Esophagus muscularis mucosa (tissue), 4 donors: ENCODE measurements around the gene CBR3. TPM values are rescaled to one million over a fixed set of nuclear protein-coding genes. Genes with fewer than 3 reads are reported as not detected.

Experiments
- DNase-seq: peaks from one replicate; pipeline ENCODE4 v3.0.0-alpha.2; 2017; ENCODE audit errors: extremely low spot score
- H3K27ac ChIP-seq, 4 donors: fragments of 200-600 bp; sonication (generic); replicated peaks in 1 of 4; 1 replicate in 3 of 4; 2 replicates in 1 of 4; pipeline ENCODE4 v1.5.1; 2016 to 2019; ENCODE audit warnings: mild to moderate bottlenecking in 1 of 4
- H3K27me3 ChIP-seq, 4 donors: fragments of 200-600 bp; sonication (generic); one replicate each; pipeline versions ENCODE4 v1.5.1 to v1.6.0; 2016 to 2019
- H3K36me3 ChIP-seq, 4 donors: fragments of 200-600 bp; sonication (generic); one replicate each; pipeline ENCODE4 v1.5.1; 2016 to 2019
- H3K4me1 ChIP-seq, 4 donors: fragments of 200-600 bp; sonication (generic); one replicate each; pipeline ENCODE4 v1.5.1; 2016 to 2019
- H3K4me3 ChIP-seq, 4 donors: fragments of 200-600 bp; sonication (generic); 1 replicate in 2 of 4; 2 replicates in 2 of 4; pipeline ENCODE4 v1.5.1; 2016 to 2019; ENCODE audit warnings: mild to moderate bottlenecking in 4 of 4, moderate library complexity in 1 of 4
- H3K9me3 ChIP-seq, 4 donors: fragments of 200-600 bp; sonication (generic); 1 replicate in 3 of 4; 2 replicates in 1 of 4; pipeline ENCODE4 v1.5.1; 2016 to 2019
- CTCF ChIP-seq, 3 experiments: fragments of 200-600 bp in 2 of 3; fragments of 450-650 bp in 1 of 3; sonication (generic) in 2 of 3; IDR thresholded peaks; one replicate each; pipeline ENCODE4 v1.5.1; 2017 to 2019; ENCODE audit warnings: antibody characterized with exemption in 3 of 3, mild to moderate bottlenecking in 2 of 3, moderate library complexity in 1 of 3
- EP300 ChIP-seq: sonication (generic); formaldehyde crosslinking; IDR thresholded peaks from one replicate; pipeline ENCODE4 v1.6.1; 2017; ENCODE audit warnings: antibody characterized with exemption
- POLR2A ChIP-seq: fragments of 450-650 bp; IDR thresholded peaks from one replicate; pipeline ENCODE4 v1.6.1; 2017; ENCODE audit warnings: antibody characterized with exemption, moderate library complexity, mild to moderate bottlenecking, low read depth
- POLR2AphosphoS5 ChIP-seq, 2 donors: sonication (generic); formaldehyde crosslinking; IDR thresholded peaks; one replicate each; pipeline ENCODE4 v1.6.1; 2017; ENCODE audit warnings: antibody characterized with exemption in 2 of 2
- WGBS: methylation state at CpG from one replicate; pipeline ENCODE4 v1.1.5; 2018; 5-methylcytosine and 5-hydroxymethylcytosine counted together
- intact Hi-C: fragments of 100-400 bp; cut with DNase I; formaldehyde crosslinking; loops from one replicate; pipeline ENCODE4 v1.15.1; 2023
- total RNA-seq, 4 donors: library from RNA; depleted of rRNA; stranded (reverse); fragments of >200 nt; gene quantifications; one replicate each; pipeline versions ENCODE4 v1.1.0 to v1.2.1, GENCODE V29; 2016

Gene CBR3
- total RNA-seq, 4 donors from 2014 or later, result 11.4 to 18.5 (median 14.0) TPM

GRCh38 chr21:36159356-36159921 is 24.6 kb downstream of the CBR3 start:
- Histone ChIP-seq H3K27ac (no peak overlapping the region), H3K9me3 (no peaks in the 10 kb centered on the region), H3K36me3 (no peaks in the 10 kb centered on the region), H3K4me3 (no peak overlapping the region), H3K27me3 (no peaks in the 10 kb centered on the region), H3K4me1 (peaks cover 11 to 22% (median 20%) of the 10 kb centered on the region in 4 donors)
- TF ChIP-seq POLR2AphosphoS5 (IDR thresholded peaks at IDR 0.05) (no peak), POLR2A (no peak), CTCF (IDR thresholded peaks at IDR 0.05) (no peak), EP300 (no peak)
- no peak for DNase-seq
- intact Hi-C loops, result loop anchor here (5.0 kb wide), 1 partner anchor 163 kb away; the partner anchor contains the start of gene MORC3
- 77% methylated on average over 13 of the region's 13 CpGs for WGBS

GRCh38 chr21:36160850-36161178 is 25.9 kb downstream of the CBR3 start:
- H3K36me3 ChIP-seq, result peaks cover 0 to 6% (median 3%) of the 10 kb centered on the region in 4 donors
- no peak for DNase-seq
- no peaks in the 10 kb centered on the region for H3K9me3 ChIP-seq
- no peak overlapping the region for H3K27ac ChIP-seq
- TF ChIP-seq POLR2A, result no peak
- TF ChIP-seq EP300, result no peak
- TF ChIP-seq POLR2AphosphoS5 (IDR thresholded peaks at IDR 0.05), result no peak
- TF ChIP-seq CTCF (IDR thresholded peaks at IDR 0.05), result no peak
- no peak overlapping the region for H3K4me3 ChIP-seq
- H3K27me3 ChIP-seq, result no peaks in the 10 kb centered on the region
- 98% methylated on average over 2 of the region's 2 CpGs for WGBS
- H3K4me1 ChIP-seq, result peaks cover 7 to 14% (median 13%) of the 10 kb centered on the region in 4 donors
- intact Hi-C loops, result no loop called here

GRCh38 chr21:36162631-36163030 is 27.8 kb downstream of the CBR3 start:
- no peaks in the 10 kb centered on the region for H3K9me3 ChIP-seq
- H3K27ac ChIP-seq, result no peak overlapping the region
- H3K4me3 ChIP-seq, result no peak overlapping the region
- H3K27me3 ChIP-seq, result no peaks in the 10 kb centered on the region
- 97% methylated on average over 5 of the region's 5 CpGs for WGBS
- no peak for DNase-seq
- H3K4me1 ChIP-seq, result peaks cover 1 to 7% (median 6%) of the 10 kb centered on the region in 4 donors
- intact Hi-C loops, result no loop called here
- H3K36me3 ChIP-seq, result peaks cover 0 to 22% (median 11%) of the 10 kb centered on the region in 4 donors
- no peak for TF ChIP-seq POLR2A
- TF ChIP-seq CTCF (IDR thresholded peaks at IDR 0.05), result no peak
- no peak for TF ChIP-seq EP300
- TF ChIP-seq POLR2AphosphoS5 (IDR thresholded peaks at IDR 0.05), result no peak

- Histone ChIP-seq H3K36me3 (peaks cover 1 to 36% (median 19%) of the 10 kb centered on the region in 4 donors), H3K27me3 (no peaks in the 10 kb centered on the region), H3K9me3 (no peaks in the 10 kb centered on the region), H3K4me3 (no peak overlapping the region), H3K27ac (no peak overlapping the region), H3K4me1 (peaks cover 0 to 4% (median 0%) of the 10 kb centered on the region in 4 donors)
- no peak for DNase-seq
- WGBS, result 70% methylated on average over 10 of the region's 10 CpGs
- intact Hi-C loops, result no loop called here
- TF ChIP-seq POLR2AphosphoS5 (IDR thresholded peaks at IDR 0.05), result no peak
- no peak for TF ChIP-seq EP300
- no peak for TF ChIP-seq CTCF (IDR thresholded peaks at IDR 0.05)
- TF ChIP-seq POLR2A, result no peak
These were observed 29.2 kb downstream of the CBR3 start for GRCh38 chr21:36163750-36164741.
